SK-N-SH (cell line): Measurements from ENCODE around the gene ZFHX3. TPM values are rescaled to one million over a fixed set of nuclear protein-coding genes. Genes with fewer than 3 reads are reported as not detected.

ENCODE experiments used
- CTCF ChIA-PET: fragments of 300-600, 350-600 bp; formaldehyde crosslinking; extraction: SDS; loops from one replicate; lab custom pipeline; 2021; lab: Yijun Ruan, JAX
- POLR2A ChIA-PET: fragments of 350-600 bp; sonication (Branson Sonifier 250); formaldehyde crosslinking; extraction: SDS; loops from one replicate; lab custom pipeline; 2020; ENCODE audit warnings: antibody characterized with exemption, inconsistent platforms; lab: Yijun Ruan, JAX
- DNase-seq: peaks from one replicate; pipeline ENCODE4 v3.0.0; 2012
- H2AFZ ChIP-seq: fragments of 200-600 bp; sonication (generic); 2 replicates; pipeline ENCODE4 v1.8.1; 2016; ENCODE audit warnings: antibody characterized with exemption, mild to moderate bottlenecking, low read depth
- H3F3A ChIP-seq: fragments of 200-600 bp; sonication (generic); replicated peaks from 2 replicates; pipeline ENCODE3; 2016; ENCODE audit warnings: antibody characterized with exemption, mild to moderate bottlenecking; ENCODE audit not compliant: insufficient read depth
- H3K27ac ChIP-seq, 2 experiments: fragments of 200-500 bp in 1 of 2; fragments of 200-600 bp in 1 of 2; sonication (Bioruptor generic) in 1 of 2; sonication (generic), shearing (Covaris generic) in 1 of 2; 2 replicates each; pipeline versions ENCODE4 v1.5.1 to v1.6.1; 2014 to 2016; ENCODE audit warnings: low read depth in 2 of 2, inconsistent platforms in 1 of 2, low read length in 1 of 2, mild to moderate bottlenecking in 1 of 2, mixed read lengths in 1 of 2
- H3K27me3 ChIP-seq: fragments of 200-600 bp; sonication (generic), shearing (Covaris generic); 2 replicates; pipeline ENCODE4 v1.6.1; 2016; ENCODE audit warnings: mixed run types; ENCODE audit not compliant: insufficient read depth
- H3K36me3 ChIP-seq, 2 experiments: fragments of 200-500 bp in 1 of 2; fragments of 200-600 bp in 1 of 2; sonication (Bioruptor generic) in 1 of 2; sonication (generic) in 1 of 2; replicated peaks in 1 of 2; 2 replicates each; pipeline versions ENCODE3 to v1.5.1; 2014 to 2016; ENCODE audit warnings: low read length in 1 of 2, mild to moderate bottlenecking in 1 of 2; ENCODE audit not compliant: insufficient read depth in 2 of 2, control insufficient read depth in 1 of 2
- H3K4me1 ChIP-seq, 2 experiments: fragments of 200-500 bp in 1 of 2; fragments of 200-600 bp in 1 of 2; sonication (Bioruptor generic) in 1 of 2; sonication (generic), shearing (Covaris generic) in 1 of 2; 2 replicates each; pipeline versions ENCODE4 v1.5.1 to v1.6.1; 2014 to 2016; ENCODE audit warnings: low read depth in 1 of 2, low read length in 1 of 2, mixed run types in 1 of 2; ENCODE audit not compliant: insufficient read depth in 2 of 2, control insufficient read depth in 1 of 2
- H3K4me2 ChIP-seq: fragments of 200-600 bp; sonication (generic), shearing (Covaris generic); 2 replicates; pipeline ENCODE4 v1.6.1; 2017; ENCODE audit warnings: mixed run types
- H3K4me3 ChIP-seq, 2 experiments: fragments of 200-500 bp in 1 of 2; fragments of 200-600 bp in 1 of 2; sonication (Bioruptor generic) in 1 of 2; sonication (generic), shearing (Covaris generic) in 1 of 2; 2 replicates each; pipeline versions ENCODE4 v1.5.1 to v1.8.1; 2014 to 2016; ENCODE audit warnings: low read depth in 2 of 2, inconsistent platforms in 1 of 2, low read length in 1 of 2, mild to moderate bottlenecking in 1 of 2, mixed read lengths in 1 of 2, moderate library complexity in 1 of 2
- H3K79me2 ChIP-seq: fragments of 200-600 bp; sonication (generic); 2 replicates; pipeline ENCODE4 v1.8.1; 2017; ENCODE audit warnings: mild to moderate bottlenecking; ENCODE audit not compliant: insufficient read depth
- H3K9ac ChIP-seq: fragments of 200-600 bp; sonication (generic); 2 replicates; pipeline ENCODE4 v1.6.1; 2017; ENCODE audit warnings: mixed run types
- H3K9me2 ChIP-seq: fragments of 200-600 bp; sonication (generic); 2 replicates; pipeline ENCODE4 v1.6.1; 2017; ENCODE audit warnings: mixed run types
- H3K9me3 ChIP-seq: fragments of 200-600 bp; sonication (generic); 2 replicates; pipeline ENCODE4 v1.6.1; 2017; ENCODE audit warnings: mixed run types, mild to moderate bottlenecking, moderate library complexity
- H4K20me1 ChIP-seq: fragments of 200-600 bp; sonication (generic); 2 replicates; pipeline ENCODE4 v1.6.1; 2017; ENCODE audit warnings: mild to moderate bottlenecking, mixed run types; ENCODE audit not compliant: insufficient read depth
- EP300 ChIP-seq, 2 experiments: IDR thresholded peaks; 2 replicates each; pipeline versions ENCODE4 v1.4.0 to v1.6.1; 2012; ENCODE audit warnings: borderline replicate concordance in 1 of 2, low read depth in 1 of 2, low read length in 1 of 2
- FOXJ3 ChIP-seq: sonication (generic); formaldehyde crosslinking; IDR thresholded peaks from 2 replicates; pipeline ENCODE4 v1.5.1; 2020; ENCODE audit warnings: mild to moderate bottlenecking, missing genetic modification reagents
- FOXM1 ChIP-seq: IDR thresholded peaks from 2 replicates; pipeline ENCODE4 v1.4.0; 2012; ENCODE audit warnings: low read depth, mild to moderate bottlenecking
- GATA2 ChIP-seq: sonication (generic); formaldehyde crosslinking; IDR thresholded peaks from 2 replicates; pipeline ENCODE4 v1.5.0; 2020; ENCODE audit warnings: mild to moderate bottlenecking, missing genetic modification reagents
- JUND ChIP-seq: IDR thresholded peaks from 2 replicates; pipeline ENCODE4 v1.4.0; 2012
- MAX ChIP-seq: IDR thresholded peaks from 2 replicates; pipeline ENCODE4 v1.4.0; 2012; ENCODE audit warnings: low read depth
- MXI1 ChIP-seq: IDR thresholded peaks from 2 replicates; pipeline ENCODE4 v1.6.1; 2012; ENCODE audit warnings: mild to moderate bottlenecking, low read depth, low read length, improper control_type of control experiment
- NFIC ChIP-seq: IDR thresholded peaks from 2 replicates; pipeline ENCODE4 v1.4.0; 2012; ENCODE audit warnings: borderline replicate concordance
- NRF1 ChIP-seq: IDR thresholded peaks from 2 replicates; pipeline ENCODE4 v1.6.1; 2012; ENCODE audit warnings: low read depth, mild to moderate bottlenecking, low read length
- PBX3 ChIP-seq: IDR thresholded peaks from 2 replicates; pipeline ENCODE4; 2012
- POLR2AphosphoS5 ChIP-seq: IDR thresholded peaks from 2 replicates; pipeline ENCODE4 v1.6.1; 2012; ENCODE audit warnings: low read depth, low read length
- RAD21 ChIP-seq: IDR thresholded peaks from 2 replicates; pipeline ENCODE4 v1.6.1; 2012; ENCODE audit warnings: mild to moderate bottlenecking, low read length
- RFX5 ChIP-seq: IDR thresholded peaks from 2 replicates; pipeline ENCODE4 v1.6.1; 2012; ENCODE audit warnings: mild to moderate bottlenecking, improper control_type of control experiment, low read length
- RXRA ChIP-seq: IDR thresholded peaks from 2 replicates; pipeline ENCODE4 v1.4.0; 2012; ENCODE audit warnings: low read depth, mild to moderate bottlenecking, borderline replicate concordance
- SIN3A ChIP-seq: IDR thresholded peaks from 2 replicates; pipeline ENCODE4 v1.6.1; 2012; ENCODE audit warnings: low read depth, mild to moderate bottlenecking, low read length, moderate library complexity, borderline replicate concordance
- SMC3 ChIP-seq: IDR thresholded peaks from 2 replicates; pipeline ENCODE4 v1.6.1; 2012; ENCODE audit warnings: low read depth, low read length, improper control_type of control experiment
- TAF1 ChIP-seq: IDR thresholded peaks from 2 replicates; pipeline ENCODE4 v1.6.1; 2012; ENCODE audit warnings: low read depth, mild to moderate bottlenecking, low read length, moderate library complexity, borderline replicate concordance
- TCF12 ChIP-seq: IDR thresholded peaks from 2 replicates; pipeline ENCODE4 v1.4.0; 2012
- YY1 ChIP-seq: IDR thresholded peaks from 2 replicates; pipeline ENCODE4 v1.4.0; 2012; ENCODE audit warnings: low read depth, mild to moderate bottlenecking
- ZBTB33 ChIP-seq: IDR thresholded peaks from 2 replicates; pipeline ENCODE4 v1.4.0; 2012; ENCODE audit warnings: low read depth, borderline replicate concordance
- WGBS: methylation state at CpG from one replicate; pipeline ENCODE4 v1.1.6; 2017; ENCODE audit warnings: low lambda C conversion rate; 5-methylcytosine and 5-hydroxymethylcytosine counted together
- polyA plus RNA-seq, 3 experiments: library from polyadenylated mRNA; depleted of rRNA; stranded (reverse); fragments of >200 nt; gene quantifications; 2 replicates each; pipeline ENCODE4 v1.2.3, GENCODE V29; 2012
- TF ChIP-seq, protein P1 (sequence below): fragments of 150-350 bp; IDR thresholded peaks from 2 replicates; pipeline ENCODE4 v1.6.1; 2016; ENCODE audit warnings: mild to moderate bottlenecking, low read depth, low read length

ZFHX3 gene
- polyA plus RNA-seq, 1 of the 3 experiments (the other 2 are of a cell fraction): 2.0 TPM

- peak overlapping the region; percentile 81 to 84 for H3K4me3 ChIP-seq
- H4K20me1 ChIP-seq: no peaks in the 10 kb centered on the region
- H3K4me1 ChIP-seq: peaks cover 43 to 66% of the 10 kb centered on the region in 2 experiments
- WGBS: 2% methylated on average over 5 of the region's 5 CpGs
- no peaks in the 10 kb centered on the region for H3K36me3 ChIP-seq
- H3F3A ChIP-seq: peaks cover 29% of the 10 kb centered on the region
- peak overlapping the region; percentile 74 to 90 for H3K27ac ChIP-seq
- POLR2A ChIA-PET: interaction anchor here (0.6 kb wide), 2 partner anchors 198 to 564 kb away, joined by 4 read pairs; no protein-coding TSS in a partner anchor
- H3K4me2 ChIP-seq: peak overlapping the region; percentile 94
- peaks cover 90% of the 10 kb centered on the region for H3K79me2 ChIP-seq
- H3K9ac ChIP-seq: peak overlapping the region; percentile 91
- peak overlapping the region; percentile 84 for H2AFZ ChIP-seq
- DNase-seq: peak; percentile 45
- no peaks in the 10 kb centered on the region for H3K9me3 ChIP-seq
- H3K9me2 ChIP-seq: no peaks in the 10 kb centered on the region
- peak; percentile 68 for TF ChIP-seq TCF12
- TF ChIP-seq PBX3: peak; percentile 41; the same call in 1 of the 2 replicates
- 0 out of 2 replicates have a peak, but pooled peaks have one; percentile 5 for TF ChIP-seq MXI1
- peak; percentile 44 for TF ChIP-seq GATA2 (CRISPR knock-in tag)
- no peak for TF ChIP-seq JUND
- peak; percentile 71 for TF ChIP-seq NFIC
- H3K27me3 ChIP-seq: no peaks in the 10 kb centered on the region
- CTCF ChIA-PET: interaction anchor here (0.6 to 4.5 kb wide), 10 partner anchors 8 to 859 kb away, joined by 3 to 17 read pairs (median 6); no protein-coding TSS in a partner anchor
These were observed 7.0 kb upstream of the ZFHX3 start for GRCh38 chr16:73054813-73055482.

DNA sequence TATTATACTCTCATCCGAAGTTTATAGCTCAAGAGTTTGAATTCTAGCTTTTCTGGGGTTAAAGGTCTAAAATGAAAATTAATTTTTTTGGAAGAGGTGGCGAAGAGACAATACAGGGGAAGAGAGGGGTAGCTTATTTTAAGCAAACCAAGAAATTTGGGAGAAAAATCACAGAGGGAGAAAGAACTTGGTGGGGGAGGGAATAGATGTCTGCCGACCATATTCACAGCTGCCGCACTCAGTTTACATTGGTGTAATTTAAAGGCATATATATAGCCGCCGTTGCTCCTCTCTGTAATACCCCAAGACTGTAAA is 6.5 kb upstream of the ZFHX3 start:
- H3K9me3 ChIP-seq: no peaks in the 10 kb centered on the region
- H3K27ac ChIP-seq: peak overlapping the region; percentile 74 to 90
- peaks cover 48 to 66% of the 10 kb centered on the region in 2 experiments for H3K4me1 ChIP-seq
- no peaks in the 10 kb centered on the region for H4K20me1 ChIP-seq
- DNase-seq: peak; percentile 36
- 17% methylated on average over 6 of the region's 6 CpGs for WGBS
- no peaks in the 10 kb centered on the region for H3K27me3 ChIP-seq
- no peaks in the 10 kb centered on the region for H3K36me3 ChIP-seq
- ChIA-PET CTCF (interaction anchor here (0.6 to 4.5 kb wide), 10 partner anchors 8 to 859 kb away, joined by 3 to 17 read pairs (median 5); no protein-coding TSS in a partner anchor), POLR2A (interaction anchor here (0.6 kb wide), 1 partner anchor 565 kb away, joined by 4 read pairs; no protein-coding TSS in a partner anchor)
- H3K79me2 ChIP-seq: peaks cover 90% of the 10 kb centered on the region
- H2AFZ ChIP-seq: peak overlapping the region; percentile 84
- peak overlapping the region; percentile 81 to 84; a peak in 3 of 4 replicates for H3K4me3 ChIP-seq
- TF ChIP-seq YY1 (no peak), RAD21 (no peak), RXRA (no peak), PBX3 (no peak), EP300 (IDR thresholded peaks at IDR 0.05; ENCODE audit: borderline replicate concordance in 1 of 2, low read depth in 1 of 2, low read length in 1 of 2) (no peak), NRF1 (no peak), MXI1 (no peak), TCF12 (no peak), SMC3 (no peak), TAF1 (no peak), FOXM1 (no peak), ZBTB33 (no peak), JUND (no peak), MAX (no peak), RFX5 (no peak), POLR2AphosphoS5 (no peak), FOXJ3 (CRISPR knock-in tag) (no peak), SIN3A (no peak)
- TF ChIP-seq, protein P1, sequence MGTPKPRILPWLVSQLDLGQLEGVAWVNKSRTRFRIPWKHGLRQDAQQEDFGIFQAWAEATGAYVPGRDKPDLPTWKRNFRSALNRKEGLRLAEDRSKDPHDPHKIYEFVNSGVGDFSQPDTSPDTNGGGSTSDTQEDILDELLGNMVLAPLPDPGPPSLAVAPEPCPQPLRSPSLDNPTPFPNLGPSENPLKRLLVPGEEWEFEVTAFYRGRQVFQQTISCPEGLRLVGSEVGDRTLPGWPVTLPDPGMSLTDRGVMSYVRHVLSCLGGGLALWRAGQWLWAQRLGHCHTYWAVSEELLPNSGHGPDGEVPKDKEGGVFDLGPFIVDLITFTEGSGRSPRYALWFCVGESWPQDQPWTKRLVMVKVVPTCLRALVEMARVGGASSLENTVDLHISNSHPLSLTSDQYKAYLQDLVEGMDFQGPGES: no peak
- H3K9me2 ChIP-seq: no peaks in the 10 kb centered on the region
- H3F3A ChIP-seq: peaks cover 29% of the 10 kb centered on the region
- peak overlapping the region; percentile 91 for H3K9ac ChIP-seq
- peak overlapping the region; percentile 94 for H3K4me2 ChIP-seq
